Measurements from ENCODE around the gene SNAP25. TPM values are rescaled to one million over a fixed set of nuclear protein-coding genes. Genes with fewer than 3 reads are reported as not detected.

The SNAP25 gene
- total RNA-seq, 1 donor = 0.27 TPM

- DNase-seq (ENCODE audit: low read depth in 2 of 3, low spot score in 2 of 3) = no peak
Observed at GRCh38 chr20:10328897-10329255, 110.2 kb downstream of the SNAP25 start.

DNA sequence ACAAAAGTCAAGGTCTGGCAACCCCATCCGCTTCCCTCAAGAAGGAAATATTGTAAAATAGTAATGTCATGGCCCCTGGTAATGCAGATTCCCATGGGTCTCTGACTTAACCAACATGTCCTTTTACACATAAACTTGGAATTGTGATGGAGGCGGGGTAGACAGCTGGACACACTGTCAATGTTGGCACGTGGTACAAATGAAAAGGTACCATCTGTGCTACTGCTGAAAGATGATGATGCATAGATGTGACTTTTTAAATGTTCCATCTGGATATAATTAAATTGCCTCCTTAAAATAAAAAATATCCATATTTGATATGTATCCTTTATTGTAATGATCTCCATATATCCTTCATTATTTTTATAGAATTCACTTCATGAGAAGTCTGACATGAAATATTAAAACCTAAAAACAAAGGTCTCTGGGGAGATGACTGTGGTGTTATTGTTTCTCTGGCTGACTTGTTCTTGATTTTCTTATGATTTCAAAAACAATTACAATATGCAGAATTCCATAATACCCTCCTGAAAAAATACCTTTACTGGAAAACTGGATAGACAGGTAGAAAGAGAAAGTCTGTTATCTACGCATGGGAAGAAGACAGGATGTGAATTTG lies 110.9 kb downstream of the SNAP25 start:
- no peak for DNase-seq (ENCODE audit: low read depth in 2 of 3, low spot score in 2 of 3)

DNA sequence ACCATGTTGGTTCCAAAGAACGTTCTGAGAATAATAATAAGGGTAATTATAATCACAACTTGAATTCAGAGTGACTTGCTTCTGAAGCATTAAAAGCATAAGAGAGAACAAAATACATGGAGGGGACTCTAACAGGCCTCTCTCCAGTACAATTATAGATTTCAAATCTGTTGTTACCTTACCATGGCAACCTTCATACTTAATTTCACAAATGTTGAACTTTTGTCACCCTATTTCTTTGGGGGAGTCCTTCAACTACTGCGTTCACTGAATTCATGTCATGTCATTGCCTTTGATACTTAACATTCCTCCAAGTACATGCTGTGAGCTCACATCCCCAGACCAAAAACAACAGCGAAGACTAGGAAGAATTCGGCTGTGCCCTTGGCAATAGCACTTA lies 111.4 kb downstream of the SNAP25 start:
- DNase-seq (ENCODE audit: low read depth in 2 of 3, low spot score in 2 of 3) = no peak

DNA sequence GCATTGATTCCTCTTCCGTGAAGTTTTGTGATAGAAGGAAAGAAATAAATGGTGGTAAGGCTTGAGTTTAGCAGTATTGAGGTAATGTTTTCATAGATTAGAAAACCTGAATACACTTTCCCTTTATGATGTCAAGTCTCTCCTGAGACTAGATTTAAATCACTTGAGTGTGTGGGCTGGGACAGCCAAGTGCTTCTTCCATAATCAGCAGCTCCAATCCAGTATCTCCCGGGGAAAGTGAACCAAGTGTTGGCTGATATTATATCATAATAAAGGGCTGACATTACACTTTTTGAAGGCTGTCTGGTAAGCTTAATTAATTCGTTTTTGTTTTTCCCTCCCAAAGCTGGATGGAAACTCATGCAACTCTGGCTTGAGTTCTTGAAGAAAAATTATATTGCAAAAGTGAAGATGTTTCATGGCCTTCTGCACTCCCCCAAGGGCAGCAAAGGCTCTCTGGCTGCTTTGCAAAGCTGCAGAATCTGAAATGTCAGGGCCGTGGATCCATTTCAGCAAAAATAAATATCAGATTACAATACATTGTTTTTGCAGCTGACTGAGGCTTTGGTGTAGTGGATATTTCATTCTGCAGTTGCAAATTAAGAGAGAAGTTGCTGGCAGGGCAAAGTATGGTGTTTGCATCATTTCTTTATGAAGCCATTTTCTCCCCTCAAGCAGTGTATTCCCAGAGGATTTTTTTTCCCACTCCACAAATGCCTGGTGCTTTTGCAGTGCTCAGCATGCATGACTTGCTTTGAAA lies 114.2 kb downstream of the SNAP25 start:
- DNase-seq (ENCODE audit: low read depth in 2 of 3, low spot score in 2 of 3) = no peak

DNA sequence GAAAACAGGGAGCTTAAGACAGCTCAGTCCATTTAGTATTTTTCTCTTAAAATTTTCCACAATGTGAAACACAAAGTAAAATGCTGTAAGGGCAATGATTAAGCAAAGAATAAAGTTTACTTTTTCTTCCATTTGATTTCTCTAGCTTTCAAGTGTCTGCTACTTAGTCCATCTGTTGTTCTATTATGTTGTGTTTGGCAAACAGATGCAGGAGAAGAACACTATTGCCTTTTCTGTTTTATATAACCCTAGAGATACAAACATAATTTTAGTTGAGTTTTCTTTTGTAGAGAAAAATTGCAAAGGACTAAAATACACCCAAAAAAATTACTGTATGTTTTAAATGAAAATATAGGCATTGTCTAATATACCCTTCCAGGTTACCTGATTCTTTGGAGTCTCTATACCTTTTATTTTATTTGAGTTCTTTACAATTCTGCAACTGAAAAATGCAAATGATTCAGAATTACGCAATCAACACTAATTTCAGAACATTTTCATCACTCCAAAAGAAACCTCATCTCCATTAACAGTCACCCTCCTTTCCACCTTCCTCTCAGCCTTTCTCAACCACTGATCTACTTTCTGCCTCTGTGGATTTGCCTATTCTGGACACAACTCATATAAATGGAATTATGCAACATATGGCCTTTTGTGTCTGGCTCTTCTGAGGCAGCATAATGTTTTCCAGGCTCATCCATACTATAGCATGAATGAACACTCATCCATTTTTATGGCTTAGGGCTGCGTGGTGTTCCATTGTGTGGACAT lies 118.5 kb downstream of the SNAP25 start:
- no peak for DNase-seq (ENCODE audit: low read depth in 2 of 3, low spot score in 2 of 3)

DNA sequence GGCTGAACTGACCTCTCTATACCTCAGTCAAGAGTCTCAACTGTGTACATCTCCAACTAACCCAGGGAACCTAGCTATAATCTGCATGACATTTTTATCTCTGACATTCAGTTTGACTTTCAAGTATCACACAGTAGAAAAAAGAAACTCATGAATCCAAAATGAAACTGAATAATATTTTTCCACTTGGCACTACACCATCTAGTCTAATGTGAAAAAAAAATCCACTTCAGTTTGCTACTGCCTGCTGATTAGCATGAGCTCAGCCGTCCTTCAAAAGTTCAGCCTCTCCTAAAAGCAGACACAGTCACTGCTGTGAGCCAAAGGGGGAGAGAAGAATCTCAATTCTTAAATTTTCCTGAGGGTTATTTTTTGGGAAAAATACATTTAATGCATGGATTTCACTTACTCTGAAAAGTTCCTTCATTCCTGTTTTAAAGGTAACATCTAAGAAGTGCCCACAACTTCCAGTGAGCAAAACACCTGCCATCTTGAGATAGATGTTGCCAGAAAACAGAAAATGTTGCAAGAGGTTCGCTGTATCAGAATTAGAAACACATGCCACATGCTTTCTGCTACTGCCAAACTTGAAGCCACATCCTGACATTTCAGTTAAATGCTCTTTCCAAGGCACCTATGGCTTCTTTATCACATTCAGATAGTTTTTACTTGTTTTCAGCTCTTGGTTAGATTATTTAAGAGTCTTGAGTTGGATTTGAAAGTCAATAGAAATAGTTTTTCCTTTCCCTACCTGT lies 120.0 kb downstream of the SNAP25 start:
- DNase-seq (ENCODE audit: low read depth in 2 of 3, low spot score in 2 of 3) = no peak

- DNase-seq (ENCODE audit: low read depth in 2 of 3, low spot score in 2 of 3) = no peak
Observed at GRCh38 chr20:10339609-10340008, 121.0 kb downstream of the SNAP25 start.

DNA sequence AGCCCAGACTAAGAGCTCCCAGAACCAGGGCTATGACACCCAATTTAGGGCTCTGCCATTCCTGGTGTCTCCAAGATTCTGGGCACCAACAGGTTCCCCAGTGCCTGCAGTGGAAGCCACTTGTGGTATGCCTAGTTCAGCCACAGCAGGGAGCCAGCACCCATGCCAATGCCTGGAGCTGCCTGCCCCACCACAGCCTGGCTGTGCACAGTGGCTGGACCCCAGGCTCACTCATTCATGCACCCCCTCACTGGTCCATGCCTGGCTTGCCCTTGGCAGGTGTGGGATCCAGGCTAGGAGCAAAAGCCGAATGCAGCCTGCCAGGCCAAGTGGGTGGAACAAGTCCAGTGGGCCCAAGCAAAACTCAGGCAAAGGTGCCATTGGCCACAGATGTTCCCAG lies 123.5 kb downstream of the SNAP25 start:
- DNase-seq (ENCODE audit: low read depth in 2 of 3, low spot score in 2 of 3) = no peak

GRCh38 chr20:10344953-10345352 lies 126.3 kb downstream of the SNAP25 start:
- DNase-seq (ENCODE audit: low read depth in 2 of 3, low spot score in 2 of 3) = no peak

GRCh38 chr20:10347086-10347880 lies 128.7 kb downstream of the SNAP25 start:
- DNase-seq (ENCODE audit: low read depth in 2 of 3, low spot score in 2 of 3) = no peak

- no peak for DNase-seq (ENCODE audit: low read depth in 2 of 3, low spot score in 2 of 3)
Observed at GRCh38 chr20:10349118-10349517, 130.5 kb downstream of the SNAP25 start.

- DNase-seq (ENCODE audit: low read depth in 2 of 3, low spot score in 2 of 3) = no peak
Observed at GRCh38 chr20:10350188-10350842, 131.7 kb downstream of the SNAP25 start.

GRCh38 chr20:10352934-10353824 lies 134.5 kb downstream of the SNAP25 start:
- DNase-seq (ENCODE audit: low read depth in 2 of 3, low spot score in 2 of 3) = no peak

GRCh38 chr20:10356628-10357027 lies 138.0 kb downstream of the SNAP25 start:
- no peak for DNase-seq (ENCODE audit: low read depth in 2 of 3, low spot score in 2 of 3)

Small RNA genes within 50 kb of the gene (small RNA-seq; reads per million reads assigned to genes)
- not detected for gene HIGD1AP15

Other genes starting within 250 kb of the SNAP25 start
- gene ANKEF1, start 183.8 kb upstream of the SNAP25 start, total RNA-seq = 1.3 TPM
- 8.3 TPM for gene MKKS, start 215.4 kb downstream of the SNAP25 start, total RNA-seq
- gene SLX4IP, start 216.5 kb downstream of the SNAP25 start, total RNA-seq = 4.6 TPM

Measured in hematopoietic multipotent progenitor cell (in vitro differentiated cells).